ENCODE data around the gene NTM. TPM values are rescaled to one million over a fixed set of nuclear protein-coding genes. Genes with fewer than 3 reads are reported as not detected.

NTM gene
- total and polyA plus RNA-seq, 8 donors: 0.04 to 4.4 (median 0.50) TPM

DNA sequence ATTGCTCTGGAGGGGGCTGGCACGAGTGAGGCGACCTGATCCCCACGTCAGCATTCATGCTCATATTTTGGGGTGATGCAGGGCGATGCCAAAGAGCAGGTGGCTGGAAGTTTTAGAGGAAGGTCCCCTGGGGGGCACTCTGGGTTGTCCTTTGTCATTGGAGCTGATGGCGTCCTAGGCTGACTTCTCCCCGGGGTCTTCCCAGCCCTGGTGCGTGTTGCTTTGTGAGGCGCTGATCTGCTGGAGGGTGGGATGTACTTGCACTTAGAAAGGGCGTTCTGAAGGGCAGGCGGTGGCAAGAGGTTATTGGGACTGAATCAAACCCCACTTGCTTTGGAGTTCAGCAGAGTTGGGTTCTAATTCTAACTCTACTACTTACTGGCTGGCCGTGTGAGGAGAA is 313.3 kb downstream of the NTM start:
- no peaks in the 10 kb centered on the region for H3K36me3 ChIP-seq
- H3K9me3 ChIP-seq: no peaks in the 10 kb centered on the region
- FAIRE-seq (no peak), DNase-seq (no peak), ATAC-seq (no peak)
- H3K4me3 ChIP-seq: no peak overlapping the region
- H3K4me1 ChIP-seq: no peaks in the 10 kb centered on the region
- H3K27me3 ChIP-seq: peaks cover 0 to 4% (median 0%) of the 10 kb centered on the region in 4 donors
- H3K27ac ChIP-seq: no peak overlapping the region
- WGBS, 2 donors: 52 to 65% methylated on average over 11 of the region's 11 CpGs
- TF ChIP-seq, protein P1, sequence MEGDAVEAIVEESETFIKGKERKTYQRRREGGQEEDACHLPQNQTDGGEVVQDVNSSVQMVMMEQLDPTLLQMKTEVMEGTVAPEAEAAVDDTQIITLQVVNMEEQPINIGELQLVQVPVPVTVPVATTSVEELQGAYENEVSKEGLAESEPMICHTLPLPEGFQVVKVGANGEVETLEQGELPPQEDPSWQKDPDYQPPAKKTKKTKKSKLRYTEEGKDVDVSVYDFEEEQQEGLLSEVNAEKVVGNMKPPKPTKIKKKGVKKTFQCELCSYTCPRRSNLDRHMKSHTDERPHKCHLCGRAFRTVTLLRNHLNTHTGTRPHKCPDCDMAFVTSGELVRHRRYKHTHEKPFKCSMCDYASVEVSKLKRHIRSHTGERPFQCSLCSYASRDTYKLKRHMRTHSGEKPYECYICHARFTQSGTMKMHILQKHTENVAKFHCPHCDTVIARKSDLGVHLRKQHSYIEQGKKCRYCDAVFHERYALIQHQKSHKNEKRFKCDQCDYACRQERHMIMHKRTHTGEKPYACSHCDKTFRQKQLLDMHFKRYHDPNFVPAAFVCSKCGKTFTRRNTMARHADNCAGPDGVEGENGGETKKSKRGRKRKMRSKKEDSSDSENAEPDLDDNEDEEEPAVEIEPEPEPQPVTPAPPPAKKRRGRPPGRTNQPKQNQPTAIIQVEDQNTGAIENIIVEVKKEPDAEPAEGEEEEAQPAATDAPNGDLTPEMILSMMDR (IDR thresholded peaks at IDR 0.05): no peak
- intact Hi-C loops (cut with DNase I): no loop called here

DNA sequence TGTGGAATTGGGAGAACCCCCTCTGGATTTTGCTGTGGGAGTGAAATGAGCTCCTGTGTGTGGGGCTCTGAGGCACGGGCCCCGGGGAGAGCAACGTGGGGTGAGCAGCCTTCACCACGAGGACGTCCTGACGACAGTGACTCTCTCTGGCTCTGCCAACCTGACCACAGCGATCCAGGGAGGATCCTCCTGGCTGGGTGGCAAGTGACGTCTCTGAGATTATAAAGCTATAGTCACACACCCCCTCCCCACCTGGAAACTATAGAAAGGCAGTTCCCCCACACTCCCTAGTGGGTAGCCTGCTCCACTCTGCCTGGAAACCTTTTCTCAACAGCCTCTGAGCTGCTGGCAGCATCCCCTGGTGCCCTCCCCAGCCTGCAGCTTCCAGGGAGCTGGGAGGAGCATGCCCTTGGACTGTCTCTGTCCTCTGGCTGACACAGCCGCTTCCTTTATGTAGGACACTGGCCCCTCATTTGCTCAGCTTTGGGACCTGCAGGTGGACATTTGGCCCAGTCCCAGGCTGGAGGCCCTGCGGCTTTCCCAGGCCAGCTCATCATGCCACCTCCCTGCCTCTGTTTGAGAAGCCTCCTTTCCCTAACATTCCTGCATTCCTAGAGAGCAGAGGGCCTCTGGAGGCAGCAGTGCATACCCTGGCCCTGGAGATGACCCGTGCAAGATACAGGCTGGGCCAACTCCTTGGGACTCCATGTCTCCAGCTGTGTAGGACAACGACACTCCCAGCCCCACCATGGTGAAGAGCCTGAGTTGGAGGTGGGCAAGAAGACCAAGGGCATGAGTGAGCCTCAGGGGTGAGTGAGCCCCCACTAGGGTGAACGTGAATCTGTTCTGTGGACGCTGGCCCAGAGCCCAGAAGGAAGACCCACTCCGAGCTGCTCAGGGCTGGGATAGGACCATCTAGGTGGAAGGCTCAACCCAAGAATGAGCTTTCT is 314.0 kb downstream of the NTM start:
- WGBS, 2 donors: 56 to 72% methylated on average over 15 of the region's 15 CpGs
- FAIRE-seq: no peak

GRCh38 chr11:131685206-131685605 is 314.8 kb downstream of the NTM start:
- Histone ChIP-seq H3K36me3 (no peaks in the 10 kb centered on the region), H3K4me1 (no peaks in the 10 kb centered on the region), H3K4me3 (no peak overlapping the region), H3K27ac (no peak overlapping the region), H3K9me3 (no peaks in the 10 kb centered on the region), H3K27me3 (peaks cover 0 to 4% (median 0%) of the 10 kb centered on the region in 4 donors)
- ATAC-seq (no peak), FAIRE-seq (no peak), DNase-seq (no peak)
- WGBS, 2 donors: 72 to 82% methylated on average over 6 of the region's 6 CpGs
- TF ChIP-seq, protein P1 (IDR thresholded peaks at IDR 0.05): no peak
- intact Hi-C loops (cut with DNase I): no loop called here

More for the DNA sequence above, 314.0 kb downstream of the NTM start:
- no peaks in the 10 kb centered on the region for H3K36me3 ChIP-seq
- intact Hi-C loops (cut with DNase I): no loop called here
- DNase-seq (no peak), ATAC-seq (no peak)
- H3K9me3 ChIP-seq: no peaks in the 10 kb centered on the region
- H3K27me3 ChIP-seq: peaks cover 0 to 4% (median 0%) of the 10 kb centered on the region in 4 donors
- no peak overlapping the region for H3K27ac ChIP-seq
- H3K4me3 ChIP-seq: no peak overlapping the region
- H3K4me1 ChIP-seq: no peaks in the 10 kb centered on the region
- TF ChIP-seq, protein P1 (IDR thresholded peaks at IDR 0.05): no peak

GRCh38 chr11:131685906-131686305 is 315.5 kb downstream of the NTM start:
- no peak overlapping the region for H3K4me3 ChIP-seq
- TF ChIP-seq, protein P1 (IDR thresholded peaks at IDR 0.05): no peak
- DNase-seq (no peak), FAIRE-seq (no peak), ATAC-seq (no peak)
- intact Hi-C loops (cut with DNase I): no loop called here
- no peaks in the 10 kb centered on the region for H3K4me1 ChIP-seq
- H3K36me3 ChIP-seq: no peaks in the 10 kb centered on the region
- WGBS, 2 donors: 79 to 83% methylated on average over 3 of the region's 3 CpGs
- H3K9me3 ChIP-seq: no peaks in the 10 kb centered on the region
- peaks cover 0 to 4% (median 0%) of the 10 kb centered on the region in 4 donors for H3K27me3 ChIP-seq
- no peak overlapping the region for H3K27ac ChIP-seq

DNA sequence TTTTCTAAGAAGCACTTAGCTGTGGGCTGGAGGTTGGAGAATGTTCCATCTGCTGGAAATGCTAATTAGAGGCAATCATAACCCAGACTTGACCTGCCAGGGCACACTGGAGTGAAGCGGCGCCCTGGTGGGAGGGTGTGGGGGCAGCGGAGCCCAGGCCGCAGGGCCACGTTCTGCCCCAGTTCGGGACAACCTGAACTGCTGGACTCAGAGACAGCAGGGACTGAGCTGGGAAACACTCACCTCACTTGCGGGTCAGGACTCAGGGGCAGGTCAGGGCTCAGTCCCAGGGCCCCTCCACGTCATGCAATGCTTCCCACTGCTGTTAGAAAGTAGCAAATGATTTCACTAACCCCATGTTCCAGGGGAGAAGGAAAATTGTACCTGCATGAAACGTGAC is 316.4 kb downstream of the NTM start:
- Histone ChIP-seq H3K36me3 (no peaks in the 10 kb centered on the region), H3K27ac (no peak overlapping the region), H3K4me3 (no peak overlapping the region), H3K4me1 (no peaks in the 10 kb centered on the region), H3K27me3 (peaks cover 0 to 4% (median 0%) of the 10 kb centered on the region in 4 donors), H3K9me3 (no peaks in the 10 kb centered on the region)
- ATAC-seq: no peak
- TF ChIP-seq, protein P1 (IDR thresholded peaks at IDR 0.05): no peak
- DNase-seq: no peak
- intact Hi-C loops (cut with DNase I): no loop called here
- WGBS, 2 donors: 85 to 90% methylated on average over 9 of the region's 9 CpGs
- FAIRE-seq: no peak
